A549 (cell line): ENCODE data around the gene OR10A4. TPM values are rescaled to one million over a fixed set of nuclear protein-coding genes. Genes with fewer than 3 reads are reported as not detected.

Source experiments
- ATAC-seq, 2 experiments: fragments of 200-7000 bp in 1 of 2; fragments of >200 bp in 1 of 2; cut with Nextera tagmentation in 1 of 2; cut with Tn5 transposase in 1 of 2; 3 replicates each; pipeline versions ENCODE4 v1.8.0 to v1.9.1; 2018 to 2020; ENCODE audit warnings: mild to moderate bottlenecking in 1 of 2, moderate library complexity in 1 of 2
- CTCF ChIA-PET: fragments of 300-600 bp; sonication (Branson Sonifier 250); formaldehyde crosslinking; extraction: SDS; loops from one replicate; lab custom pipeline; 2021; ENCODE audit warnings: antibody characterized with exemption, inconsistent platforms; lab: Yijun Ruan, JAX
- POLR2A ChIA-PET: fragments of 350-600 bp; formaldehyde crosslinking; extraction: SDS; loops from one replicate; lab custom pipeline; 2021; ENCODE audit warnings: antibody characterized with exemption, inconsistent platforms; lab: Yijun Ruan, JAX
- DNase-seq, 2 experiments: peaks; one replicate each; pipeline versions ENCODE4 v3.0.0 to v3.0.0-alpha.2; 2011 to 2016; ENCODE audit warnings: low read depth in 1 of 2, low spot score in 1 of 2
- FAIRE-seq: peaks from 2 replicates; lab custom pipeline; 2011; peaks lifted over from hg19 to GRCh38; lab: Jason Lieb, UNC
- H3K27ac ChIP-seq, 2 experiments: fragments of >200 bp; sonication (Bioruptor Twin); formaldehyde crosslinking; 3 replicates each; pipeline ENCODE4 v1.5.1; 2016 to 2017
- H3K4me1 ChIP-seq: fragments of >200 bp; sonication (Bioruptor Twin); formaldehyde crosslinking; 3 replicates; pipeline ENCODE4 v1.6.1; 2016
- H3K4me2 ChIP-seq: fragments of >200 bp; sonication (Bioruptor Twin); formaldehyde crosslinking; 3 replicates; pipeline ENCODE4 v1.6.1; 2016
- H3K4me3 ChIP-seq: fragments of >200 bp; sonication (Bioruptor Twin); formaldehyde crosslinking; 3 replicates; pipeline ENCODE4 v1.5.1; 2016
- H3K9me3 ChIP-seq: fragments of >200 bp; sonication (Bioruptor Twin); formaldehyde crosslinking; 3 replicates; pipeline ENCODE4 v1.6.1; 2016
- ATOH8 ChIP-seq: fragments of 250-450 bp; sonication (Bioruptor Pico); IDR thresholded peaks from 2 replicates; pipeline ENCODE4 v1.5.0; 2020; ENCODE audit warnings: low read depth, mild to moderate bottlenecking, moderate library complexity
- CBX8 ChIP-seq: fragments of 200-600 bp; sonication (generic); IDR thresholded peaks from 2 replicates; pipeline ENCODE4 v1.6.1; 2016
- CEBPB ChIP-seq, 2 experiments: fragments of >200 bp in 1 of 2; sonication (Bioruptor Twin) in 1 of 2; formaldehyde crosslinking in 1 of 2; IDR thresholded peaks; 2 replicates each; pipeline ENCODE4 v1.6.1; 2012 to 2016
- CHD4 ChIP-seq: fragments of 200-600 bp; sonication (generic); IDR thresholded peaks from 2 replicates; pipeline ENCODE4 v1.6.1; 2016; ENCODE audit warnings: antibody characterized with exemption, mild to moderate bottlenecking, borderline replicate concordance
- E2F6 ChIP-seq: IDR thresholded peaks from 2 replicates; pipeline ENCODE4 v1.6.1; 2012; ENCODE audit warnings: low read depth, borderline replicate concordance
- EHF ChIP-seq: fragments of 250-450 bp; sonication (Bioruptor Pico); IDR thresholded peaks from 2 replicates; pipeline ENCODE4 v1.5.0; 2020; ENCODE audit warnings: mild to moderate bottlenecking
- EHMT2 ChIP-seq: fragments of 200-600 bp; sonication (generic); IDR thresholded peaks from 2 replicates; pipeline ENCODE4 v1.6.1; 2016; ENCODE audit warnings: antibody characterized with exemption, low read depth, mild to moderate bottlenecking, moderate library complexity
- FOSB ChIP-seq: fragments of 250-450 bp; sonication (Bioruptor Pico); IDR thresholded peaks from 2 replicates; pipeline ENCODE4 v1.5.0; 2020; ENCODE audit warnings: mild to moderate bottlenecking, moderate library complexity
- FOXS1 ChIP-seq: fragments of 250-450 bp; sonication (Bioruptor Pico); IDR thresholded peaks from 2 replicates; pipeline ENCODE4 v1.5.0; 2020; ENCODE audit warnings: mild to moderate bottlenecking, moderate library complexity
- GATA3 ChIP-seq: IDR thresholded peaks from 2 replicates; pipeline ENCODE4 v1.6.1; 2012; ENCODE audit warnings: borderline replicate concordance
- HEYL ChIP-seq: fragments of 250-450 bp; sonication (Bioruptor Pico); IDR thresholded peaks from 2 replicates; pipeline ENCODE4 v1.8.0; 2021; ENCODE audit warnings: mild to moderate bottlenecking, moderate library complexity
- HOXA7 ChIP-seq: fragments of 250-450 bp; sonication (Bioruptor Pico); IDR thresholded peaks from 2 replicates; pipeline ENCODE4 v1.5.0; 2020; ENCODE audit warnings: mild to moderate bottlenecking, moderate library complexity
- HOXB13 ChIP-seq: fragments of 250-450 bp; sonication (Bioruptor Pico); IDR thresholded peaks from 2 replicates; pipeline ENCODE4 v1.5.0; 2020; ENCODE audit warnings: low read depth, mild to moderate bottlenecking, moderate library complexity
- JUN ChIP-seq, 2 experiments: fragments of >200 bp; sonication (Bioruptor Twin); formaldehyde crosslinking; IDR thresholded peaks; 2 replicates in 1 of 2; 3 replicates in 1 of 2; pipeline ENCODE4 v1.6.1; 2016 to 2017
- KDM1A ChIP-seq: fragments of 200-600 bp; sonication (generic); IDR thresholded peaks from 2 replicates; pipeline ENCODE4 v1.6.1; 2016; ENCODE audit warnings: low read depth, mild to moderate bottlenecking
- MYC ChIP-seq: IDR thresholded peaks from 2 replicates; pipeline ENCODE4 v1.6.1; 2012; ENCODE audit warnings: mild to moderate bottlenecking, inconsistent platforms, low read length, improper control_type of control experiment, borderline replicate concordance
- NFE2L2 ChIP-seq: fragments of 150-350 bp; conservative IDR thresholded peaks from 2 replicates; pipeline ENCODE4 v1.6.1; 2014; ENCODE audit warnings: low read length
- PBX3 ChIP-seq: IDR thresholded peaks from 2 replicates; pipeline ENCODE4 v1.6.1; 2012
- RARB ChIP-seq: fragments of 250-450 bp; sonication (Bioruptor Pico); IDR thresholded peaks from 2 replicates; pipeline ENCODE4 v1.8.0; 2021; ENCODE audit warnings: mild to moderate bottlenecking, moderate library complexity
- RFX5 ChIP-seq: fragments of 450-650 bp; IDR thresholded peaks from 2 replicates; pipeline ENCODE4 v1.7.1; 2014; ENCODE audit warnings: antibody characterized with exemption, mild to moderate bottlenecking, moderate library complexity
- SREBF2 ChIP-seq: fragments of 450-650 bp; IDR thresholded peaks from 2 replicates; pipeline ENCODE4 v1.6.1; 2014; ENCODE audit warnings: mild to moderate bottlenecking, moderate library complexity
- ZC3H11A ChIP-seq: fragments of 450-650 bp; IDR thresholded peaks from 2 replicates; pipeline ENCODE4 v1.6.1; 2014; ENCODE audit warnings: antibody characterized with exemption, mild to moderate bottlenecking
- WGBS: methylation state at CpG from one replicate; pipeline ENCODE4 v1.1.6; 2017; ENCODE audit errors: missing lambda C conversion rate; 5-methylcytosine and 5-hydroxymethylcytosine counted together
- polyA plus RNA-seq, 4 experiments: library from polyadenylated mRNA; depleted of rRNA in 3 of 4; stranded (reverse); fragments of >200 nt; fragmentation: RNase III in 1 of 4; extraction: RNeasy Plus Mini Kit Qiagen cat#74134 plus additional on column Dnase treatment in 1 of 4; gene quantifications; 2 replicates in 3 of 4; 3 replicates in 1 of 4; pipeline ENCODE4 v1.2.3, GENCODE V29; 2011 to 2017

Gene OR10A4
- polyA plus RNA-seq, 2 of the 4 experiments (the other 2 are of a cell fraction) = not detected

GRCh38 chr11:6871278-6871677 is 5.1 kb upstream of the OR10A4 start:
- no peaks in the 10 kb centered on the region for H3K4me1 ChIP-seq
- H3K4me3 ChIP-seq = no peak overlapping the region
- CTCF ChIA-PET = no interaction called here
- no peak overlapping the region for H3K4me2 ChIP-seq
- H3K27ac ChIP-seq = no peak overlapping the region
- no peak for FAIRE-seq
- POLR2A ChIA-PET = no interaction called here
- 0% methylated on average over 1 of the region's 1 CpG for WGBS
- ATAC-seq = no peak
- H3K9me3 ChIP-seq = no peaks in the 10 kb centered on the region
- no peak for DNase-seq
- TF ChIP-seq JUN (IDR thresholded peaks at IDR 0.05) = no peak
- TF ChIP-seq GATA3 = no peak
- no peak for TF ChIP-seq ZC3H11A
- no peak for TF ChIP-seq SREBF2
- no peak for TF ChIP-seq KDM1A
- TF ChIP-seq EHF (CRISPR knock-in tag) = no peak
- no peak for TF ChIP-seq RARB (CRISPR knock-in tag)
- no peak for TF ChIP-seq HOXA7 (CRISPR knock-in tag)
- TF ChIP-seq CEBPB (IDR thresholded peaks at IDR 0.05) = no peak
- no peak for TF ChIP-seq PBX3
- no peak for TF ChIP-seq HOXB13 (CRISPR knock-in tag)
- TF ChIP-seq FOSB (CRISPR knock-in tag) = no peak
- no peak for TF ChIP-seq FOXS1 (CRISPR knock-in tag)
- TF ChIP-seq HEYL (CRISPR knock-in tag) = no peak
- no peak for TF ChIP-seq E2F6
- no peak for TF ChIP-seq MYC
- no peak for TF ChIP-seq CHD4
- TF ChIP-seq, all 56 proteins: peak for 0

GRCh38 chr11:6875761-6876160 is 664 bp upstream of the OR10A4 start:
- Histone ChIP-seq H3K27ac (no peak overlapping the region), H3K4me1 (no peaks in the 10 kb centered on the region), H3K9me3 (no peaks in the 10 kb centered on the region), H3K4me3 (no peak overlapping the region), H3K4me2 (no peak overlapping the region)
- TF ChIP-seq RFX5 = no peak
- TF ChIP-seq CBX8 = no peak
- TF ChIP-seq CEBPB (IDR thresholded peaks at IDR 0.05) = no peak
- POLR2A ChIA-PET = no interaction called here
- CTCF ChIA-PET = no interaction called here
- FAIRE-seq (no peak), DNase-seq (no peak), ATAC-seq (no peak)
- 2% methylated on average over 2 of the region's 2 CpGs for WGBS

GRCh38 chr11:6876914-6877313 is 489 bp downstream of the OR10A4 start:
- DNase-seq = no peak

More at GRCh38 chr11:6876914-6877313, 489 bp downstream of the OR10A4 start:
- Histone ChIP-seq H3K9me3 (no peaks in the 10 kb centered on the region), H3K4me3 (no peak overlapping the region), H3K27ac (no peak overlapping the region), H3K4me1 (no peaks in the 10 kb centered on the region), H3K4me2 (no peak overlapping the region)
- FAIRE-seq (no peak), ATAC-seq (no peak)
- ChIA-PET CTCF (no interaction called here), POLR2A (no interaction called here)
- 2% methylated on average over 3 of the region's 3 CpGs for WGBS
- TF ChIP-seq EHMT2 (no peak), ATOH8 (CRISPR knock-in tag) (no peak), NFE2L2 (no peak)
